ENCODE data around the gene GRK6. TPM values are rescaled to one million over a fixed set of nuclear protein-coding genes. Genes with fewer than 3 reads are reported as not detected.

GRK6 gene
- total RNA-seq (10 to 100 TPM; 26.8 to 27.6 TPM), polyA plus RNA-seq (10 to 100 TPM; 13.0 to 14.1 TPM)
- long read RNA-seq, donor 1, partial matches to known transcripts: 10 of 18 reads
- long read RNA-seq, donor 1, other reads (novel, unspliced or antisense): 4 of 18 reads
- long read RNA-seq, donor 2, transcript GRK6-201 (16 exons, 2,939 nt): major isoform, 17 of 30 reads
- long read RNA-seq, donor 2, partial matches to known transcripts: 5 of 30 reads
- long read RNA-seq, donor 2, other reads (novel, unspliced or antisense): 3 of 30 reads

- H3K4me3 ChIP-seq (ENCODE audit: low read length in 2 of 2): peak within 1 kb of the TSS; percentile 63 to 86
- H3K36me3 ChIP-seq (ENCODE audit: control insufficient read depth in 1 of 2, insufficient read depth in 2 of 2, low read length in 1 of 2): no peaks in the 10 kb centered on the region
- H3K4me1 ChIP-seq (ENCODE audit: control insufficient read depth in 1 of 2, insufficient read depth in 2 of 2, low read length in 2 of 2): peaks cover 0 to 3% of the 10 kb centered on the region in 2 donors
- no peaks in the 10 kb centered on the region for H3K27me3 ChIP-seq (ENCODE audit: control insufficient read depth in 1 of 2, insufficient read depth in 2 of 2, low read length in 1 of 2)
- H3K27ac ChIP-seq (ENCODE audit: low read depth in 1 of 2, low read length in 2 of 2): peak within 1 kb of the TSS; percentile 79 to 94
- 1% methylated on average over 61 to 82 of the region's 82 CpGs for WGBS, 2 donors
- no peak for ATAC-seq (ENCODE audit: low FRiP score)
- intact Hi-C loops (cut with DNase I): loop anchor here in 1 of 2 donors (2.0 kb wide), 2 partner anchors 28 to 70 kb away; partner anchors contain the start of gene PDLIM7
- no peaks in the 10 kb centered on the region for H3K9me3 ChIP-seq (ENCODE audit: control insufficient read depth, low read length)
- DNase-seq: peak; percentile 72 to 86
Observed at GRCh38 chr5:177426566-177427210, at the start of gene GRK6. GRK6 (plus strand) TSS chr5:177426676; CDS start chr5:177426846, 170 bp downstream.

- Histone ChIP-seq H3K27ac (ENCODE audit: low read depth in 1 of 2, low read length in 2 of 2) (no peak overlapping the region), H3K4me3 (ENCODE audit: low read length in 2 of 2) (no peak overlapping the region), H3K36me3 (ENCODE audit: control insufficient read depth in 1 of 2, insufficient read depth in 2 of 2, low read length in 1 of 2) (no peaks in the 10 kb centered on the region), H3K27me3 (ENCODE audit: control insufficient read depth in 1 of 2, insufficient read depth in 2 of 2, low read length in 1 of 2) (no peaks in the 10 kb centered on the region), H3K9me3 (ENCODE audit: control insufficient read depth, low read length) (no peaks in the 10 kb centered on the region), H3K4me1 (ENCODE audit: control insufficient read depth in 1 of 2, insufficient read depth in 2 of 2, low read length in 2 of 2) (no peaks in the 10 kb centered on the region)
- ATAC-seq (ENCODE audit: low FRiP score) (no peak), DNase-seq (no peak)
- 91% methylated on average over 8 of the region's 8 CpGs for WGBS, 2 donors
- intact Hi-C loops (cut with DNase I): no loop called here
Observed at GRCh38 chr5:177377851-177378776, 48.4 kb upstream of the GRK6 start.

GRCh38 chr5:177378884-177379883 is 47.3 kb upstream of the GRK6 start:
- H3K36me3 ChIP-seq (ENCODE audit: control insufficient read depth in 1 of 2, insufficient read depth in 2 of 2, low read length in 1 of 2): no peaks in the 10 kb centered on the region
- H3K4me1 ChIP-seq (ENCODE audit: control insufficient read depth in 1 of 2, insufficient read depth in 2 of 2, low read length in 2 of 2): no peaks in the 10 kb centered on the region
- intact Hi-C loops (cut with DNase I): no loop called here
- no peaks in the 10 kb centered on the region for H3K9me3 ChIP-seq (ENCODE audit: control insufficient read depth, low read length)
- DNase-seq (no peak), ATAC-seq (ENCODE audit: low FRiP score) (no peak)
- H3K27ac ChIP-seq (ENCODE audit: low read depth in 1 of 2, low read length in 2 of 2): no peak overlapping the region
- no peaks in the 10 kb centered on the region for H3K27me3 ChIP-seq (ENCODE audit: control insufficient read depth in 1 of 2, insufficient read depth in 2 of 2, low read length in 1 of 2)
- WGBS, 2 donors: 86 to 91% methylated on average over 15 of the region's 15 CpGs
- no peak overlapping the region for H3K4me3 ChIP-seq (ENCODE audit: low read length in 2 of 2)

- ATAC-seq (ENCODE audit: low FRiP score): no peak
- no peak for DNase-seq
- 89 to 92% methylated on average over 6 of the region's 6 CpGs for WGBS, 2 donors
- Histone ChIP-seq H3K4me3 (ENCODE audit: low read length in 2 of 2) (no peak overlapping the region), H3K36me3 (ENCODE audit: control insufficient read depth in 1 of 2, insufficient read depth in 2 of 2, low read length in 1 of 2) (no peaks in the 10 kb centered on the region), H3K4me1 (ENCODE audit: control insufficient read depth in 1 of 2, insufficient read depth in 2 of 2, low read length in 2 of 2) (no peaks in the 10 kb centered on the region), H3K9me3 (ENCODE audit: control insufficient read depth, low read length) (no peaks in the 10 kb centered on the region), H3K27ac (ENCODE audit: low read depth in 1 of 2, low read length in 2 of 2) (no peak overlapping the region), H3K27me3 (ENCODE audit: control insufficient read depth in 1 of 2, insufficient read depth in 2 of 2, low read length in 1 of 2) (no peaks in the 10 kb centered on the region)
- intact Hi-C loops (cut with DNase I): no loop called here
Observed at GRCh38 chr5:177380805-177381126, 45.7 kb upstream of the GRK6 start.

GRCh38 chr5:177382423-177383029 is 44.0 kb upstream of the GRK6 start:
- DNase-seq (no peak), ATAC-seq (ENCODE audit: low FRiP score) (no peak)
- H3K4me1 ChIP-seq (ENCODE audit: control insufficient read depth in 1 of 2, insufficient read depth in 2 of 2, low read length in 2 of 2): no peaks in the 10 kb centered on the region
- H3K27me3 ChIP-seq (ENCODE audit: control insufficient read depth in 1 of 2, insufficient read depth in 2 of 2, low read length in 1 of 2): no peaks in the 10 kb centered on the region
- H3K27ac ChIP-seq (ENCODE audit: low read depth in 1 of 2, low read length in 2 of 2): no peak overlapping the region
- WGBS, 2 donors: 14 to 16% methylated on average over 11 of the region's 11 CpGs
- H3K4me3 ChIP-seq (ENCODE audit: low read length in 2 of 2): no peak overlapping the region
- intact Hi-C loops (cut with DNase I): no loop called here
- no peaks in the 10 kb centered on the region for H3K9me3 ChIP-seq (ENCODE audit: control insufficient read depth, low read length)
- no peaks in the 10 kb centered on the region for H3K36me3 ChIP-seq (ENCODE audit: control insufficient read depth in 1 of 2, insufficient read depth in 2 of 2, low read length in 1 of 2)

- intact Hi-C loops (cut with DNase I): no loop called here
- DNase-seq: no peak
- Histone ChIP-seq H3K4me3 (ENCODE audit: low read length in 2 of 2) (no peak overlapping the region), H3K27me3 (ENCODE audit: control insufficient read depth in 1 of 2, insufficient read depth in 2 of 2, low read length in 1 of 2) (no peaks in the 10 kb centered on the region), H3K36me3 (ENCODE audit: control insufficient read depth in 1 of 2, insufficient read depth in 2 of 2, low read length in 1 of 2) (no peaks in the 10 kb centered on the region), H3K27ac (ENCODE audit: low read depth in 1 of 2, low read length in 2 of 2) (no peak overlapping the region), H3K4me1 (ENCODE audit: control insufficient read depth in 1 of 2, insufficient read depth in 2 of 2, low read length in 2 of 2) (no peaks in the 10 kb centered on the region), H3K9me3 (ENCODE audit: control insufficient read depth, low read length) (no peaks in the 10 kb centered on the region)
- 90% methylated on average over 9 of the region's 9 CpGs for WGBS, 2 donors
- ATAC-seq (ENCODE audit: low FRiP score): no peak
Observed at GRCh38 chr5:177383181-177383580, 43.3 kb upstream of the GRK6 start.

GRCh38 chr5:177384134-177384533 is 42.3 kb upstream of the GRK6 start, which contains the start of gene SLC34A1:
SLC34A1 (plus strand) TSS chr5:177384434; CDS start chr5:177385742, 1,308 bp downstream.
- Histone ChIP-seq H3K36me3 (ENCODE audit: control insufficient read depth in 1 of 2, insufficient read depth in 2 of 2, low read length in 1 of 2) (no peaks in the 10 kb centered on the region), H3K27me3 (ENCODE audit: control insufficient read depth in 1 of 2, insufficient read depth in 2 of 2, low read length in 1 of 2) (no peaks in the 10 kb centered on the region), H3K9me3 (ENCODE audit: control insufficient read depth, low read length) (no peaks in the 10 kb centered on the region), H3K4me3 (ENCODE audit: low read length in 2 of 2) (no peak within 1 kb of the TSS), H3K27ac (ENCODE audit: low read depth in 1 of 2, low read length in 2 of 2) (no peak within 1 kb of the TSS), H3K4me1 (ENCODE audit: control insufficient read depth in 1 of 2, insufficient read depth in 2 of 2, low read length in 2 of 2) (no peaks in the 10 kb centered on the region)
- DNase-seq: no peak
- no peak for ATAC-seq (ENCODE audit: low FRiP score)
- WGBS, 2 donors: 72 to 82% methylated on average over 4 of the region's 4 CpGs
- intact Hi-C loops (cut with DNase I): no loop called here

Data from aorta (tissue), 5 donors.